HG03280 (cell line): ENCODE measurements around the gene APBA1.

Source experiments
- ATAC-seq: cut with Tn5 transposase; IDR thresholded peaks from one replicate; pipeline ENCODE4 v1.9.1; 2021; ENCODE audit warnings: mild to moderate bottlenecking, moderate library complexity; ENCODE audit not compliant: unreplicated experiment

Gene APBA1

GRCh38 chr9:69485466-69485865, 186.7 kb downstream of the APBA1 start:
- ATAC-seq = no peak

GRCh38 chr9:69483886-69484422, 188.2 kb downstream of the APBA1 start:
- no peak for ATAC-seq

GRCh38 chr9:69476797-69477196, 195.4 kb downstream of the APBA1 start:
- no peak for ATAC-seq

GRCh38 chr9:69476016-69476415, 196.2 kb downstream of the APBA1 start:
- no peak for ATAC-seq

GRCh38 chr9:69474821-69475220, 197.3 kb downstream of the APBA1 start:
- no peak for ATAC-seq

- ATAC-seq = no peak
These were observed 200.0 kb downstream of the APBA1 start for GRCh38 chr9:69472101-69472620.

GRCh38 chr9:69471433-69471832, 200.7 kb downstream of the APBA1 start:
- ATAC-seq = no peak

- ATAC-seq = no peak
These were observed 201.8 kb downstream of the APBA1 start for GRCh38 chr9:69470186-69470977.

GRCh38 chr9:69469136-69469535, 203.0 kb downstream of the APBA1 start:
- ATAC-seq = no peak

GRCh38 chr9:69468380-69468779, 203.8 kb downstream of the APBA1 start:
- no peak for ATAC-seq

- ATAC-seq = no peak
These were observed 206.0 kb downstream of the APBA1 start for GRCh38 chr9:69466151-69466550.

GRCh38 chr9:69465473-69465872, 206.7 kb downstream of the APBA1 start:
- no peak for ATAC-seq

GRCh38 chr9:69463497-69464068, 208.6 kb downstream of the APBA1 start:
- no peak for ATAC-seq

- ATAC-seq = no peak
These were observed 209.8 kb downstream of the APBA1 start for GRCh38 chr9:69462394-69462793.

GRCh38 chr9:69461103-69461887, 210.9 kb downstream of the APBA1 start:
- ATAC-seq = no peak

- no peak for ATAC-seq
These were observed 212.2 kb downstream of the APBA1 start for GRCh38 chr9:69460012-69460411.

GRCh38 chr9:69458176-69458575, 214.0 kb downstream of the APBA1 start:
- ATAC-seq = no peak

- no peak for ATAC-seq
These were observed 216.0 kb downstream of the APBA1 start for GRCh38 chr9:69456201-69456600.

GRCh38 chr9:69455311-69455710, 216.9 kb downstream of the APBA1 start:
- ATAC-seq = no peak

GRCh38 chr9:69454321-69454720, 217.8 kb downstream of the APBA1 start:
- ATAC-seq = no peak

- no peak for ATAC-seq
These were observed 218.4 kb downstream of the APBA1 start for GRCh38 chr9:69453746-69454145.
